Cardiac fibroblast (primary cell): ENCODE measurements around the gene CHMP6.
A peak's percentile ranks its signal among the peaks of the same experiment; 100 is the strongest.

ENCODE experiments used
- DNase-seq, 2 donors: peaks; one replicate each; pipeline versions ENCODE4 v3.0.0 to v3.0.0-alpha.2; 2010; ENCODE audit warnings: low read depth in 2 of 2
- H3K4me3 ChIP-seq, 2 donors: replicated peaks in 1 of 2; 1 replicate in 1 of 2; 2 replicates in 1 of 2; pipeline ENCODE4 v1.5.1; 2011; ENCODE audit warnings: low read depth in 2 of 2, low read length in 2 of 2, mild to moderate bottlenecking in 2 of 2, moderate library complexity in 1 of 2
- TF ChIP-seq, protein P1 (sequence below): IDR thresholded peaks from one replicate; pipeline ENCODE4 v1.5.1; 2011; ENCODE audit warnings: low read depth, mild to moderate bottlenecking, low read length, inconsistent platforms

CHMP6 gene

DNA sequence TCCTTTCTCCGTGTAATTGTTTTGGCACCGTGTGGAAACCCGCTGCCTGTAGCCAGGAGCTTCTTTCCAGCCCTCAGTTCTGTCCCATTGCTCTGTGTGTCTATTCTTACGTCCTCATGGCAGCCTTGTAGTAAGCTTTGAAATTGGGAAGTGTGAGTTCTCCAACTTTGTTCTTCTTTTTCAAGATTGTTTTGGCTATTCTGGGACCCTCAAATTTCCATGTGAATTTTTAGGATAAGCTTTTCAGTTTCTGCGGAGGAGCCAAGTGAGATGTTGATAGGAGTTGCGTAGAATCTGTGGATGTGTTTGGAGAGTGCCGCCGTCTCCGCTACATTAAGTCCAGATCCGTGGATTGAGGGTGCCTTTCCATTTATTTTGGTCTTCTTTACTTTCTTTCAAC, 15.2 kb downstream of the CHMP6 start:
- DNase-seq = no peak
- no peak overlapping the region for H3K4me3 ChIP-seq
- TF ChIP-seq, protein P1, sequence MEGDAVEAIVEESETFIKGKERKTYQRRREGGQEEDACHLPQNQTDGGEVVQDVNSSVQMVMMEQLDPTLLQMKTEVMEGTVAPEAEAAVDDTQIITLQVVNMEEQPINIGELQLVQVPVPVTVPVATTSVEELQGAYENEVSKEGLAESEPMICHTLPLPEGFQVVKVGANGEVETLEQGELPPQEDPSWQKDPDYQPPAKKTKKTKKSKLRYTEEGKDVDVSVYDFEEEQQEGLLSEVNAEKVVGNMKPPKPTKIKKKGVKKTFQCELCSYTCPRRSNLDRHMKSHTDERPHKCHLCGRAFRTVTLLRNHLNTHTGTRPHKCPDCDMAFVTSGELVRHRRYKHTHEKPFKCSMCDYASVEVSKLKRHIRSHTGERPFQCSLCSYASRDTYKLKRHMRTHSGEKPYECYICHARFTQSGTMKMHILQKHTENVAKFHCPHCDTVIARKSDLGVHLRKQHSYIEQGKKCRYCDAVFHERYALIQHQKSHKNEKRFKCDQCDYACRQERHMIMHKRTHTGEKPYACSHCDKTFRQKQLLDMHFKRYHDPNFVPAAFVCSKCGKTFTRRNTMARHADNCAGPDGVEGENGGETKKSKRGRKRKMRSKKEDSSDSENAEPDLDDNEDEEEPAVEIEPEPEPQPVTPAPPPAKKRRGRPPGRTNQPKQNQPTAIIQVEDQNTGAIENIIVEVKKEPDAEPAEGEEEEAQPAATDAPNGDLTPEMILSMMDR = no peak

DNA sequence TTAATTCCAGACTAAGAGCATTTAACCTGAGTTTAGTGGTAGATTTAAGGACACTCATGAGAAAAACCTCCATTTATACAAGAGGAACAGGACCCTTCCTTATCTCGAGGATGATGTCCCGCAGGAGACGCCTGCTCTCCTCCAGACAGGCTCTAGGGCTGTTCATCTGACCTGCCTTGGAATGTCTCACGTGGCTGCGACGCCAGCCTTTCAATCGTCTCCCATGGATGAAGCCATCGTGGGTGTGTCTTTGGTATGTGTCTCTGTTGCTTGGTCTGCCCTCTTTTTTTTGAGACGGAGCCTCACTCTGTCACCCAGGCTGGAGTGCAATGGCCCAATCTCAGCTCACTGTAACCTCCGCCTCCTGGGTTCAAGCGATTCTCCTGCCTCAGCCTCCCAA, 16.5 kb downstream of the CHMP6 start:
- DNase-seq = no peak
- no peak overlapping the region for H3K4me3 ChIP-seq
- TF ChIP-seq, protein P1 = no peak

DNA sequence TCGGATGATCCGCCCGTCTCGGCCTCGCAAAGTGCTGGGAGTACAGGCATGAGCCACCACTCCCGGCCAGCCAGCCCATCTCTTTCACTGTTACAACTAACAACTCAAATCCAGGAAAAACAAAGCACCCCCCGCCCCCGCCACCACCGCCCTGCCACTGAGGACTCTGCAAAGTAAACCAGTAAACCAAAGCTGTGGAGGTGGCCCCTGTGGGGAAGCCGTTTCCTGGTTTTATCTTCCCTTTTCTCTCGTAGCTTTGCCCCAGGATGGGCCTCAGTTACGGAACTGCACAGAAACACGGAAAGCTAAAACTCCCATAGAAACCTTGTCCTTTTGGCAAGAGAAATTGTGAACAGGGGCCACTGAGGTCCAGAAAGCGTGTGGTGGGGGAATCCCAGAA, 17.5 kb downstream of the CHMP6 start:
- TF ChIP-seq, protein P1 = no peak
- no peak for DNase-seq
- H3K4me3 ChIP-seq = no peak overlapping the region

DNA sequence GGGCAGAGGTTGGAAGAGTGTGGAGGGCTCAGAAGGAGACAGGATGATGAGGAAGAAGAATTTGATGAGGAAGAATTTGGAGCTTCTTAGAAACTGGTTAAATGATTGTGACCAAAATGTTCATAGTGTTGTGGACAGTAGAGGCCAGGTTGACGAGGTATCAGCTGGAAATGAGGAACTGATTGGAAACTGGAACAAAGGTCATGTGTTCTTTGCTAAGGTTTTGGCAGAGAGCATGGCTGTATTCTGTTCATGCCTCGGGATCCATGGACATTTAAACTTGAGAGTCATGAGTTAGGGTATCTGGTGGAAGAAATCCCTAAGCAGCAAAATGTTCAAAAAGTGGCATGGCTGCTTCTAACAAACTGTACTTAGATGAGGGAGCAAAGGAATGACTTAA, 19.3 kb downstream of the CHMP6 start:
- no peak overlapping the region for H3K4me3 ChIP-seq
- no peak for DNase-seq
- TF ChIP-seq, protein P1 = no peak

DNA sequence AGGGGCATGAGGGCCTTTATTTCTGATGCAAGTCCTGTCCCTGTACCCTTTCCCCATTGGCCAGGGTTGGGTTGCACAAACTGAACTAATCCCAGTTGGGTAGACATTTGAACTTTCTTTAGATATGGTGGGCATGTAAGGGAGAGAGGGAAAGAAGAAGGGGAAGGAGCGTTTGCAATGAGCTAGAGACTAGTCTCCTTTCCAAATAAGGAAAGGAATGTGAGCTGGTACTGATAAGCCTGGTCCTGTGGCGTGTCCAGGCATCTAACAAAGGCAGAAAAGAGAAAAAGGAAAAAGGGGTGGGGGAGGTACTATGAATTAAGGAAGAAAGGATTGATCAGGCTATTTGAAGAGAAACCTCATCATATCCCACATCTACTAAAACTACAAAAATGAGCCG, 20.3 kb downstream of the CHMP6 start:
- TF ChIP-seq, protein P1 = no peak
- peak in 1 of 2 donors; percentile 54 for DNase-seq
- no peak overlapping the region for H3K4me3 ChIP-seq

DNA sequence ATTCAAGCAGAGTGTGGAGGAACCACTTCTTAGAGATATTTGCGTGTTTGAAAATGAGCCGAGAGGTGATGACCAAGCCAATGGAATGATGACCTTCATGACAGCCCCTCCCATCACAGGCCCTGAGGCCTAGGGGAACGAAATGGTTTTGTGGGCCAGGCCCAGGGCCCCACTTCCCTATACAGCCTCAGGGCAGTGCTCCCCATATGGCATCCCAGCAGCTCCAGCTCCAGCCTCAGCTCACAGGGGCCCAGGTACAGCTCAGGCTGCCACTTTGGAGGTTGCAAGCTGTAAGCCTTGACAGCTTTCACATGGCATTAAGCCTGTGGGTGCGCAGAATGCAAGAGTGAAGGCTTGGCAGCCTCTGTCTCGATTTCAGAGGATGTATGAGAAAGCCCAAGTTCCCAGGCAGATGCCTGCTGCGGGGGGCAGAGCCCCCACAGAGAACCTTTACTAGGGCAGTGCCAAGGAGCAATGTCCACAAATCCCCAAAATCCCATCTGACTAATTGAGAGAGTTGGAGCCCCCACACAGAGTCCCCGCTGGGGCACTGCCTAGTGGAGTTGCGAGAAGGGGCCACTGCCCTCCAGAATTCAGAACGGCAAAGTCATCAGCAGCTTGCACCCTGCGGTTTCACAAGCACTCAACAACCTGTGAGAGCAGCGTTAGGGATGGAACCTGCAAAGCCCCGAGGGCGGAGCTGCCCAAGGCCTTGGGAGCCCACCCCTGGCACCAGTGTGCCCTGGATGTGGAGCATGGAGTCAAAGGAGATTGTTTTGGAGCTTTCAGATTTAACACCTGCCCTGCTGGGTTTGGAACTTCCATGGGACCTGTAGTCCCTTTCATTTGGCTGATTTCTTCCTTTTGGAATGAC, 21.2 kb downstream of the CHMP6 start:
- no peak for DNase-seq
- H3K4me3 ChIP-seq = no peak overlapping the region
- TF ChIP-seq, protein P1 = no peak
